Ishikawa (cell line): ENCODE data around the gene PRM1.

Source experiments
- CEBPB ChIP-seq: IDR thresholded peaks from 2 replicates; pipeline ENCODE4 v1.6.1; 2012
- CREB1 ChIP-seq: IDR thresholded peaks from 2 replicates; pipeline ENCODE4 v1.6.1; 2012; ENCODE audit warnings: low read depth
- EGR1 ChIP-seq: IDR thresholded peaks from 2 replicates; pipeline ENCODE4 v1.6.1; 2012
- EP300 ChIP-seq: IDR thresholded peaks from 2 replicates; pipeline ENCODE4 v1.6.1; 2012; ENCODE audit warnings: borderline replicate concordance
- FOXM1 ChIP-seq: IDR thresholded peaks from 2 replicates; pipeline ENCODE4 v1.6.1; 2012; ENCODE audit warnings: low read depth, borderline replicate concordance
- MAX ChIP-seq: IDR thresholded peaks from 2 replicates; pipeline ENCODE4 v1.6.1; 2012
- NFIC ChIP-seq: IDR thresholded peaks from 2 replicates; pipeline ENCODE4 v1.6.1; 2012
- RAD21 ChIP-seq: IDR thresholded peaks from 2 replicates; pipeline ENCODE4 v1.6.1; 2012; ENCODE audit warnings: low read depth
- REST ChIP-seq: IDR thresholded peaks from 2 replicates; pipeline ENCODE4 v1.6.1; 2012; ENCODE audit warnings: low read depth, mild to moderate bottlenecking
- TAF1 ChIP-seq: IDR thresholded peaks from 2 replicates; pipeline ENCODE4 v1.6.1; 2012; ENCODE audit warnings: low read depth, mild to moderate bottlenecking
- TCF12 ChIP-seq: IDR thresholded peaks from 2 replicates; pipeline ENCODE4 v1.6.1; 2012; ENCODE audit warnings: low read depth
- TEAD4 ChIP-seq: IDR thresholded peaks from 2 replicates; pipeline ENCODE4 v1.6.1; 2012
- USF1 ChIP-seq: IDR thresholded peaks from 2 replicates; pipeline ENCODE4 v1.6.1; 2012
- YY1 ChIP-seq: IDR thresholded peaks from 2 replicates; pipeline ENCODE4 v1.6.1; 2012; ENCODE audit warnings: low read depth
- ZBTB7A ChIP-seq: IDR thresholded peaks from 2 replicates; pipeline ENCODE4 v1.6.1; 2012; ENCODE audit warnings: low read depth

Gene PRM1

GRCh38 chr16:11254913-11255736 is 26.0 kb downstream of the PRM1 start:
- TF ChIP-seq EP300: 0 out of 2 replicates have a peak, but pooled peaks have one; percentile 11
- TF ChIP-seq RAD21: no peak

- TF ChIP-seq FOXM1 (no peak), EP300 (no peak), CEBPB (no peak), MAX (no peak), USF1 (no peak), TAF1 (no peak), REST (no peak)
Measured at GRCh38 chr16:11253995-11254912, 26.9 kb downstream of the PRM1 start.

GRCh38 chr16:11253009-11253994 is 27.8 kb downstream of the PRM1 start:
- TF ChIP-seq TCF12 (no peak), NFIC (no peak), FOXM1 (no peak), TEAD4 (no peak), CEBPB (no peak), MAX (no peak), YY1 (no peak), USF1 (no peak), EGR1 (no peak), RAD21 (no peak), CREB1 (no peak), REST (no peak)

- TF ChIP-seq FOXM1: no peak
- TF ChIP-seq EGR1: no peak
- no peak for TF ChIP-seq NFIC
- no peak for TF ChIP-seq USF1
- TF ChIP-seq TAF1: no peak
- TF ChIP-seq CREB1: no peak
- no peak for TF ChIP-seq MAX
- no peak for TF ChIP-seq REST
- no peak for TF ChIP-seq ZBTB7A
- TF ChIP-seq EP300: no peak
- no peak for TF ChIP-seq YY1
- TF ChIP-seq TCF12: no peak
- TF ChIP-seq RAD21: no peak
- no peak for TF ChIP-seq TEAD4
- TF ChIP-seq CEBPB: no peak
Measured at GRCh38 chr16:11252482-11252931, 28.6 kb downstream of the PRM1 start.
